ENCODE data around the gene PPP1R37. TPM values are rescaled to one million over a fixed set of nuclear protein-coding genes. Genes with fewer than 3 reads are reported as not detected.

PPP1R37 gene
- total RNA-seq, 1 donor from 2014 or later, result 38.6 TPM

GRCh38 chr19:45135176-45135885 is 42.4 kb downstream of the PPP1R37 start:
- no peak for TF ChIP-seq CTCF (conservative IDR thresholded peaks at IDR 0.05)
- Mint-ChIP-seq H3K4me3 (no peak overlapping the region), H3K27ac (ENCODE audit: unreplicated experiment) (no peak overlapping the region), H3K27me3 (ENCODE audit: low read depth) (no peaks in the 10 kb centered on the region), H3K36me3 (ENCODE audit: low read depth) (peaks cover 2% of the 10 kb centered on the region), H3K9me3 (no peaks in the 10 kb centered on the region), H3K4me1 (peaks cover 28% of the 10 kb centered on the region)
- DNase-seq (ENCODE audit: low read depth, low spot score), result no peak

- Mint-ChIP-seq H3K27ac (ENCODE audit: unreplicated experiment) (peak overlapping the region; percentile 60), H3K4me3 (no peak overlapping the region)
Measured at GRCh38 chr19:45136507-45137178, 43.7 kb downstream of the PPP1R37 start.

GRCh38 chr19:45137179-45137761 is 44.3 kb downstream of the PPP1R37 start:
- no peak overlapping the region for H3K4me3 Mint-ChIP-seq
- H3K27ac Mint-ChIP-seq (ENCODE audit: unreplicated experiment), result peak overlapping the region; percentile 60
- DNase-seq (ENCODE audit: low read depth, low spot score), result no peak
- H3K9me3 Mint-ChIP-seq, result no peaks in the 10 kb centered on the region
- H3K4me1 Mint-ChIP-seq, result peaks cover 28% of the 10 kb centered on the region
- H3K36me3 Mint-ChIP-seq (ENCODE audit: low read depth), result peaks cover 2% of the 10 kb centered on the region
- no peaks in the 10 kb centered on the region for H3K27me3 Mint-ChIP-seq (ENCODE audit: low read depth)
- TF ChIP-seq CTCF (conservative IDR thresholded peaks at IDR 0.05), result no peak

More at GRCh38 chr19:45136507-45137178, 43.7 kb downstream of the PPP1R37 start:
- H3K9me3 Mint-ChIP-seq, result no peaks in the 10 kb centered on the region
- H3K27me3 Mint-ChIP-seq (ENCODE audit: low read depth), result no peaks in the 10 kb centered on the region
- peaks cover 28% of the 10 kb centered on the region for H3K4me1 Mint-ChIP-seq
- DNase-seq (ENCODE audit: low read depth, low spot score), result no peak
- TF ChIP-seq CTCF (conservative IDR thresholded peaks at IDR 0.05), result no peak
- H3K36me3 Mint-ChIP-seq (ENCODE audit: low read depth), result peaks cover 2% of the 10 kb centered on the region

GRCh38 chr19:45138303-45138751 is 45.3 kb downstream of the PPP1R37 start:
- no peak for TF ChIP-seq CTCF (conservative IDR thresholded peaks at IDR 0.05)
- Mint-ChIP-seq H3K36me3 (ENCODE audit: low read depth) (peaks cover 10% of the 10 kb centered on the region), H3K27ac (ENCODE audit: unreplicated experiment) (peak overlapping the region; percentile 75), H3K4me1 (peaks cover 28% of the 10 kb centered on the region), H3K4me3 (no peak overlapping the region), H3K9me3 (no peaks in the 10 kb centered on the region), H3K27me3 (ENCODE audit: low read depth) (no peaks in the 10 kb centered on the region)
- DNase-seq (ENCODE audit: low read depth, low spot score), result no peak

GRCh38 chr19:45139286-45140143 is 46.5 kb downstream of the PPP1R37 start:
- H3K4me1 Mint-ChIP-seq, result peaks cover 24% of the 10 kb centered on the region
- peaks cover 10% of the 10 kb centered on the region for H3K36me3 Mint-ChIP-seq (ENCODE audit: low read depth)
- H3K9me3 Mint-ChIP-seq, result no peaks in the 10 kb centered on the region
- TF ChIP-seq CTCF (conservative IDR thresholded peaks at IDR 0.05), result no peak
- no peaks in the 10 kb centered on the region for H3K27me3 Mint-ChIP-seq (ENCODE audit: low read depth)
- H3K4me3 Mint-ChIP-seq, result no peak overlapping the region
- H3K27ac Mint-ChIP-seq (ENCODE audit: unreplicated experiment), result no peak overlapping the region
- no peak for DNase-seq (ENCODE audit: low read depth, low spot score)

Measured in neural crest cell (in vitro differentiated cells).